Panc1 (cell line): ENCODE results near the gene LY6G5B. TPM values are rescaled to one million over a fixed set of nuclear protein-coding genes. Genes with fewer than 3 reads are reported as not detected.

ENCODE experiments used
- ATAC-seq: fragments of 200-7000 bp; cut with Tn5 transposase; 2 replicates; pipeline ENCODE4 v1.9.1; 2020; ENCODE audit warnings: mild to moderate bottlenecking, moderate library complexity
- BruUV-seq: library from RNA; stranded (reverse); fragments of 400-500 nt; replicated peaks from 2 replicates; lab custom pipeline; 2021; lab: Mats Ljungman, UMichigan
- CTCF ChIA-PET: fragments of 300-600 bp; sonication (Branson Sonifier 250); formaldehyde crosslinking; loops from one replicate; lab custom pipeline; 2022; ENCODE audit warnings: antibody characterized with exemption; lab: Charles Lee
- POLR2A ChIA-PET: fragments of 300-600 bp; sonication (Branson Sonifier 250); formaldehyde crosslinking; loops from one replicate; lab custom pipeline; 2022; ENCODE audit warnings: antibody characterized with exemption; lab: Charles Lee
- DNase-seq: peaks from one replicate; pipeline ENCODE4 v3.0.0-alpha.2; 2010; ENCODE audit warnings: low read depth, low spot score
- H3K27ac ChIP-seq: 2 replicates; pipeline ENCODE4 v1.5.1; 2011; ENCODE audit warnings: mild to moderate bottlenecking, low read length, inconsistent platforms
- H3K27me3 ChIP-seq: fragments of 200-500 bp; sonication (Bioruptor generic); 2 replicates; pipeline ENCODE4 v1.6.0; 2014; ENCODE audit warnings: low read length, inconsistent platforms; ENCODE audit not compliant: control insufficient read depth, insufficient read depth
- H3K36me3 ChIP-seq: fragments of 200-500 bp; sonication (Bioruptor generic); 2 replicates; pipeline ENCODE4 v1.5.1; 2014; ENCODE audit warnings: inconsistent platforms, mild to moderate bottlenecking, low read length, moderate library complexity; ENCODE audit not compliant: control insufficient read depth, insufficient read depth
- H3K4me1 ChIP-seq: 2 replicates; pipeline ENCODE4 v1.5.1; 2011; ENCODE audit warnings: inconsistent platforms, mild to moderate bottlenecking, low read length, moderate library complexity; ENCODE audit not compliant: control insufficient read depth, insufficient read depth
- H3K4me3 ChIP-seq, 2 experiments: 2 replicates each; pipeline ENCODE4 v1.5.1; 2011 to 2012; ENCODE audit warnings: low read depth in 2 of 2, low read length in 2 of 2, mild to moderate bottlenecking in 2 of 2, inconsistent platforms in 1 of 2, moderate library complexity in 1 of 2
- H3K9me3 ChIP-seq: fragments of 200-500 bp; sonication (Bioruptor generic); 2 replicates; pipeline ENCODE4 v1.5.1; 2014; ENCODE audit warnings: low read depth, mild to moderate bottlenecking, inconsistent platforms, low read length, moderate library complexity; ENCODE audit not compliant: control insufficient read depth, insufficient read depth
- CTCF ChIP-seq: fragments of 450-650 bp; IDR thresholded peaks from 2 replicates; pipeline ENCODE4 v1.5.1; 2017; ENCODE audit warnings: mild to moderate bottlenecking
- POLR2AphosphoS5 ChIP-seq: IDR thresholded peaks from 2 replicates; pipeline ENCODE4 v1.6.1; 2012; ENCODE audit warnings: mild to moderate bottlenecking, low read depth, low read length, moderate library complexity
- REST ChIP-seq, 2 experiments: IDR thresholded peaks; 2 replicates each; pipeline ENCODE4 v1.6.1; 2011 to 2012; ENCODE audit warnings: low read depth in 2 of 2, control low read depth in 1 of 2, low read length in 1 of 2, mild to moderate bottlenecking in 1 of 2, moderate library complexity in 1 of 2; ENCODE audit not compliant: insufficient read depth in 1 of 2
- SIN3A ChIP-seq: IDR thresholded peaks from 2 replicates; pipeline ENCODE4 v1.6.1; 2012; ENCODE audit warnings: low read depth, mild to moderate bottlenecking, low read length, moderate library complexity, borderline replicate concordance; ENCODE audit not compliant: insufficient read depth
- TCF7L2 ChIP-seq: IDR thresholded peaks from 2 replicates; pipeline ENCODE4 v1.6.1; 2011; ENCODE audit warnings: mild to moderate bottlenecking, low read depth, low read length, inconsistent platforms
- in situ Hi-C: cut with HindIII; loops from 2 replicates; pipeline ENCODE4 v1.10.0; 2016; ENCODE audit warnings: low sequenced_read_pairs, low pct_unique_long_range_greater_than_20kb
- intact Hi-C: fragments of 100-400 bp; cut with micrococcal nuclease; formaldehyde crosslinking; loops from one replicate; pipeline ENCODE4 v1.10.0; 2022; ENCODE audit not compliant: unreplicated experiment
- total RNA-seq: library from RNA; stranded (reverse); gene quantifications from one replicate; pipeline ENCODE4 v1.2.1, GENCODE V29; 2021; ENCODE audit not compliant: unreplicated experiment

The LY6G5B gene
- total RNA-seq, 1 experiment from 2014 or later: 21.2 TPM

- Histone ChIP-seq H3K36me3 (peaks cover 4% of the 10 kb centered on the region; the same call in 1 of the 2 replicates), H3K9me3 (no peaks in the 10 kb centered on the region), H3K4me3 (peak overlapping the region; percentile 92 to 99), H3K27me3 (no peaks in the 10 kb centered on the region), H3K4me1 (peaks cover 7% of the 10 kb centered on the region; the same call in 1 of the 2 replicates), H3K27ac (peak overlapping the region; percentile 95)
- no TSS peak for BruUV-seq
- ChIA-PET POLR2A (no interaction called here), CTCF (no interaction called here)
- intact Hi-C loops: no loop called here
- TF ChIP-seq CTCF: no peak
- no peak for TF ChIP-seq POLR2AphosphoS5
- TF ChIP-seq SIN3A: no peak
- TF ChIP-seq TCF7L2: no peak
- no peak for TF ChIP-seq REST (IDR thresholded peaks at IDR 0.05; ENCODE audit: insufficient read depth in 1 of 2, low read depth in 2 of 2, low read length in 1 of 2)
- no peak for DNase-seq
- ATAC-seq: no peak
- in situ Hi-C loops: no loop called here
Measured at GRCh38 chr6:31701666-31702404, 32.1 kb downstream of the LY6G5B start.

GRCh38 chr6:31702405-31702818, 32.6 kb downstream of the LY6G5B start:
- POLR2A ChIA-PET: no interaction called here
- Histone ChIP-seq H3K27ac (peak overlapping the region; percentile 95), H3K9me3 (no peaks in the 10 kb centered on the region), H3K4me1 (peaks cover 7% of the 10 kb centered on the region; the same call in 1 of the 2 replicates), H3K36me3 (peaks cover 4% of the 10 kb centered on the region; the same call in 1 of the 2 replicates), H3K4me3 (peak overlapping the region; percentile 92 to 99), H3K27me3 (no peaks in the 10 kb centered on the region)
- ATAC-seq (no peak), DNase-seq (no peak)
- no peak for TF ChIP-seq CTCF
- TF ChIP-seq POLR2AphosphoS5: no peak
- TF ChIP-seq REST (IDR thresholded peaks at IDR 0.05; ENCODE audit: insufficient read depth in 1 of 2, low read depth in 2 of 2, low read length in 1 of 2): 0 out of 4 replicates have a peak, but pooled peaks of 1 of the 2 experiments have one; percentile 3
- no peak for TF ChIP-seq TCF7L2
- TF ChIP-seq SIN3A: no peak
- CTCF ChIA-PET: no interaction called here
- in situ Hi-C loops (no loop called here), intact Hi-C loops (no loop called here)
- BruUV-seq: TSS peak; percentile 75
